T-helper 2 cell (primary cell): ENCODE data around the gene SYT11.
"Not testable (repeated sequence)": the region's sequence is repeated elsewhere in the genome, so short reads cannot be mapped to it uniquely, and the experiment has no call there.

Experiments used
- DNase-seq, 5 experiments: peaks; one replicate each; pipeline versions ENCODE4 v3.0.0 to v3.0.0-alpha.2; 2012 to 2022

The SYT11 gene

DNA sequence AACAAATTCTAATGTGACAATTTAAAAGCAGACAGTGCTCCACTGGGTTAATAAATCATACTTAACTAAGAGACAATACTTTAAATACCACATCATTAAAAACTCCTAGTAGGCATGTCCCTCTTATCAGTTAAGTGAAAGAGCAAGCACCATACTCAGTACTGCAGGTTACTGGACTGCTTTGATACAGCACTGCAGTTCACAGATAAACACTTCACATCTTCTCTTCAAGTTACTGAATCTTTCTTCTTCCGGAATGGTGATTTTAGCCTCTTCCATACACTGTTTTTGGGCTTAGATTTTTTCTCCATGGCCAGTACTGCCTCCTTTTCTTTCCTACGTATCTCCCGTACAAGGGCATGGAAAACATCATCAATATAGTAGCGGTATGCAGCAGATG, 40.8 kb downstream of the SYT11 start:
- DNase-seq = no peak

DNA sequence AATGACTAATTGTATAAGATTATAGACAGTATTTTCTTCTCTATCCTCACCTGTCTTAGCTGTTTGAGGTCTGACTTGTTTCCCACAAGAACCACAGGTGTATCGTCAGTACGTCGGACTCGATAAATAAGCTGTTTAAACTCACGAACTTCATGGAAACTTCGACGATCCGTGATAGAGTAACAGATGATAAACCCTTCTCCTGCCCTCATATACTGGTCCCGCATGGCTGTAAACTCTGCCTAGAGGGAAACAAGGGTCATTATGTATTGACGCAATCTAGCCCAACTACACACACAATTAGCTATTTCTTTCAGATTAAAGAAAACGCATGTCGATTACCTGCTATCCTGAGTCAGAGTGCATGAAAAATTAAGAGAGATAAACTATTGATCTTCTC, 44.9 kb downstream of the SYT11 start:
- no peak for DNase-seq

DNA sequence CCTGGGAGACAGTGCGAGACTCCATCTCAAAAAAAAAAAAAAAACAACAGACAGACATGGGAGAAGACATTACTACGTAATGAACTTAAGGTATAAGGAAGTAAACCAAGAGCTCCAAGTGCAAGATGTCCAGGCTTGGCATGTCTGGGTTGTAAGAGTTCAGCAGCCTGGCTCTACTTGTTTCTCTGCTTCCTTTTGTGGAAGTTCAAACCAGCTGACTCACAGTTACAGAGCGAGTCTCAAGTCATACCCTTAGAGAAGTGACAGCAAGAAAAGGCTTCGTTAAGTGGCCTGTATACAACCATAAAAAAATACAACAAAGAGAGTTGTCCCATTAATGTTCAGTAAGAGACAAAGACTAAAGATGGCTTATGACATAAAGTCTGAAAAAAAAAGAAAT, 50.5 kb downstream of the SYT11 start:
- DNase-seq = peak in 1 of 5 experiments; percentile 19

DNA sequence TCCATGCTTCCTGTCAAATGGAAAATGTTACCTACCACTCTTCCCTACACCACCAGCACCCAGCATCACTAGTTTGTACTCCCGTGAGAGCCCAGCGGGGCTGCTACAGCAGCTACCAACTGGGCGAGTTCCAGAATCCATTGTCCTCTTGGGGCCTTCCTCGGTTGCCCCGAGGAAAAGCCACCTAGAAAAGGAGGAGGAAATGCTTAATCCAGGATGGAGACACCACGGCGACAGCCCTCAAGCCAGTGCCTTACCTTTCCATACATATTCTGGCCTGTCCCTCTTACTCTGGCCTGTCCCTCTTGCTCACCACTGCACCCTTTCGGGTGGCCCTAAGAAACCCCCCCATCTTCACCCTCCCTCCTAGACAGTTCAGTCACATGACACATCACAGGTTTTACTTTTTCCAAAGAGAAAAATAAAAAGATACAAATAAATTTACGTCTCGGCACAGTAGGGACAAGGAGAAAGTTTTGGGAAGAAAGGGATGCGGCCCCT, 51.3 kb downstream of the SYT11 start:
- DNase-seq = peak in 2 of 5 experiments; percentile 7 to 22

DNA sequence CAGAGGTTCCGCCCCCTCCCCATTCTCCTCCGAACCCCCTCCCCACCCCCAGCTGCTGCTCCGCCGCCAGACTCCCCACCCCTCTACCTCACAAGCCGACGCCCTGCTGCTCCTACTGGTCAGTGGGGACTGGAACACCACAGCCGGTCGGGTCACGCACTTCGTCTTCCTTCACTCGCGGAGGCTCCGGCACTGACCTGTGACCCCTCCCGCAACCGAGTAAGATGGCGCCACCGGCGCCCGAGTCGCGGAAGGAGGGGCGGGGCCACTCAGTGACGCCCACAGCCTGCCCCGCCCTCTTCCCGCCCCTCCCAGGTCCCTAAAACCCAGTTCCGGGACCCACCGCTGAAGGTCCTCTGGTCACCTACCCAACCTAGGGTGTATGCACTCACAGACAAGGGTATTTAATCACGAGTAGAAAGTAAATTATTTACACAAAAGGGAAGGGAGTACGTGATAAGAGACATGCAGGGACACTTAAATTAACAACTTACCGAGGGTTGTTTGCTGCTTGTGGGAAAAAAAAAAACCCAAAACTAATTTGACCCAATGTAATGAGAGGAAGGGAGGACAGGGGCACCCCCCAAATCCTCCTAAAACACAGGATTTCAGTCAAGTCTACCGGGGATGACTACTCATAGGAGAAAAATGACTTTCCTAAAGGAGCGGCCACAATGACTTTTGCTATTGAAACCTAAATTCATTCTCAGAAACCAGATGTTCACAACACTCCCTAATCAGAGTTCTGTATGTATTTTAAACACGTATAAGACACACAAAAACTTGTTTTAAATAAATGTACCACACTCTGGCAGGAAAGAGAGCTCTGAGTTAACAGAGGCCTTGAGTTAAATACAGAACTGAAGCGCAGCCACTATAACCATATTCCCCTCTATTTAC, 52.0 kb downstream of the SYT11 start, which contains the start of gene RIT1:
RIT1 (minus strand) TSS at position 194 of the 900 bp plus-strand sequence. CDS start 588 bp downstream, outside the sequence.
- peak; percentile 69 to 87 (median 81) for DNase-seq

DNA sequence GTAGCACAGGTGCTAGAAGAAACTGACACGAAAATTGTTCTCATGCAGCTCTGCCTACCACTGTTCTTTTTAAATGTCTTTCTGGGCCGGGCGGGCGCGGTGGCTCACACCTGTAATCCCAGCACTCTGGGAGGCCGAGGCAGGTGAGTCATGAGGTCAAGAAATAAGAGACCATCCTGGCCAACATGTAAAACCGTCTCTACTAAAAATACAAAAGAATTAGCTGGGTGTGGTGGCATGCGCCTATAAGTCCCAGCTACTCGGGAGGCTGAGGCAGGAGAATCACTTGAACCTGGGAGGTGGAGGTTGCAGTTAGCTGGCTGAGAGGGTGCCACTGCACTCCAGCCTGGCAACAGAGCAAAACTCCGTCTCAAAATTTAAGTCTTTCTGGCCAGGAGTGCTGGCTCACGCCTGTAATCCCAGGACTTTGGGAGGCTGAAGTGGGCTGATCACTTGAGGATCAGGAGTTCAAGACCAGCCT, 52.7 kb downstream of the SYT11 start:
- DNase-seq = no peak

DNA sequence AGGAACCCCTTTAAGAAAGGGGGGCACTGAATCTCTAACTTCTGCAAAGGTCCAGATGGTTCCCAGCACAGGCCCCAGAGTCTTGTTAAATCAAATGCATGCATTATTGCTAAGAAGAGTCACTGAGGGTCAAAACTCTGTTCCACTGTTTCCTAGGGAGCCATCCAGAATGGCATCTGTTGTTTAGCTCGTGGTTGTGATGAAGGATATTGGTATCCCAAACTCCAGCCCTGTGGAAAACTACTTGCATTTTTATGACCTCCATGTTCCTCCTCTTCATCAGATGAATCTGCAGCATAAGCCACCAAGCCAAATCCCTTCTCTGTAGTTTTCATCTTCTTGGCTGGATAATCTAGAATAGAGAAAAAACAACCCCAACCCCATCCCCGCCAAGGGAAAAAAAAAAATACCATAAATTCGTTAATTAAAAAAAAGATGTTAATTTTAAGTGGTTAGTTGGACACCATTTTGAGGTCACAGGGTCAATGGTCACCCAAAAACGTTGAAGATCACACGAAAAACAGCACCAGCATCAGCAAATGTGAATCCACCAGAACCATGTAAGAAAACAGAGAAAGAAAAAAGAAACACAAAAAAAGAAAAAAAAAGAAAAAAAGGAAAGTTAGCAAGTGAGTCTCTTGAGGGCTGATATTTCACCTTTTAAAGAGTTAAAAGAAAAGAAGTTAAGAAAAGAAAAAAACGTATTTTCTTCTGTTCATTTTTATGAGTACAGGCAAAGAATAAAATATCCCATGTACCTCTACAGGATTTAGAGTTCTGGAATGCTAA, 54.8 kb downstream of the SYT11 start:
- DNase-seq = no peak

DNA sequence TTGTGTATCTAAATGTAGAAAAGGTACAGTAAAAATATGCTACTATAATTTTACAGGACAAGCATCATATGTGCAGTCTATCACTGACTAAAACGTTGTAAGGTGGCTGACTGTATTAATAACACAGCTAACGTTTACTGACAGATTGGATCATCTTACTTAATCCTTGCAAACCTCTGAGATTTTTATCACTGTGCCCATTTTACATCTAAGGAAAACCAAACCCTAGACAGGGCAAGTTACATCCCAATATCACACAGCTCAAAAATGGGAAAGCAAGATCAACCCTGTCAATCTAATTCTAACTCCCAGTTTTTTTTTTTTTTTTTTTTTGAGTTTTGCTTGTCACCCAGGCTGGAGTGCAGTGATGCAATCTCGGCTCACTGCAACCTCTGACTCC, 59.3 kb downstream of the SYT11 start:
- DNase-seq = no peak

DNA sequence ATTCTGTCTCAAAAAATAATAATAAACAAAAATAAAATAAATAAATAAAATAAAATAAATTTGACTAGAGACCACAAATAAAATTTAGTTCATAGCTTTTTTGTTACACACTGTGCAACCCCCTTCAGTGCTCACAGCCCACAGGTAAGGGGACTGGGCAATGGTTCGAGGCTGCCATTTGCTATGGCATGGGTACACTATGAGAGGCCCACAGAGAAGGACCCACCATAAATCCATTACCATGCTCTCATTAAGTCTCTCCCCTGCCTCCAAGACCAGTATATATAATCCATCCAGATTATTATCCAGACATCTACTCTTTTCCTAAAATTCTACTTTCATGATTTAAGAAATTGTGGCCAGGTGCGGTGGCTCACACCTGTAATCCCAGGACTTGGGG, 60.4 kb downstream of the SYT11 start:
- no peak for DNase-seq

DNA sequence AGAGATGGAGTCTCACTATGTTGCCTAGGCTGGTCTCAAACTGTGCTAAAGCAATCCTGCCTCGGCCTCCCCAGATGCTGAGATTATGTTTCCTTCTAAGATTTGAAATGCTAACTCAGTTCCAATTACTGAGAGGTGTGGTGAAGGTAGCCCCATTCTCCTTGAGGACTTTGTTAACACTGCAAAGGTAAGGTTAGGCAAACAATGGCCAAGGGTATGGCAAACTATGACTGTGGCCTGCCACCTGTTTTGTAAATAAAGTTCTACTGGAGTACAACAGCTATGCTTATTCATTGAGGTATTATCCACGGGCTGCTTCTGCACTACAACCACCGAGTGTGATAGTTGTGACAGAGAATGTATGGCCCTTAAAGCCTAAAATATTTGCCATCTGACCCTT, 61.4 kb downstream of the SYT11 start:
- DNase-seq = no peak

DNA sequence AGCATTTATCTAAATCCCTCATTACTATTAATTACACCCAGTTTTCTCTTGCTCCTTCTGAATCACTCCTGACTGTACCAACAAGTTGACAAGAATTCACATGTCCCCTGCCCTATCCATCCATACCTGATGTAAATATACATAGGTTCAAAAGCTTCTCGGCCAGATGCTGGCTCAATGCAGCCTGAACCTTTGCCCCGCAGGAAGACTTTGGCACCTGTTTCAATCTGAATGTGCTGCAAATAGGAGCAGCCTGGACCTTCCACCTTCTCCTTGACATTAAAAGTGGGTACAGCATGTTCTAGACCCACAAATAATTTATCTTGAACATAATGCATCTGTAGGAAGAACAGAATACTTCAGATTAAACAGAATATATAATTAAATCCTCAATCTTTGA, 66.1 kb downstream of the SYT11 start:
- no peak for DNase-seq

DNA sequence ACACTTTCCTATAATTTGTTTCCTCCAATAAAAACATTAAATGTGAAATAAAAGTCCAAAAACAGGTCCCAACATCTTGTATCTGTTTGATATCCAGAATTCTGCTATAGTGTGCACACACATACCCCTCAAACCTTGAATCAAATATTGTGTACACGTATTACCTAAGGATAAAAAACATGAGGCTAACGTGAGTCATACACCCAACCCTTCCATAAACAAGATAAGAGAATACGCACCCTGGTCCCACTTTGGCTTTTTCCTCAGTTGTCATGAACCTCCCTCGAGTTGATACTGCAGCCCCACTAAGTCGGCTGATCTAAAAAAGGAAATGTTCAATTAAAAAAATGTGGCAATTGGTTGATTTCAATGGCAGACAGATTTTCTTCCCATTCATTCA, 69.7 kb downstream of the SYT11 start:
- DNase-seq = no peak

DNA sequence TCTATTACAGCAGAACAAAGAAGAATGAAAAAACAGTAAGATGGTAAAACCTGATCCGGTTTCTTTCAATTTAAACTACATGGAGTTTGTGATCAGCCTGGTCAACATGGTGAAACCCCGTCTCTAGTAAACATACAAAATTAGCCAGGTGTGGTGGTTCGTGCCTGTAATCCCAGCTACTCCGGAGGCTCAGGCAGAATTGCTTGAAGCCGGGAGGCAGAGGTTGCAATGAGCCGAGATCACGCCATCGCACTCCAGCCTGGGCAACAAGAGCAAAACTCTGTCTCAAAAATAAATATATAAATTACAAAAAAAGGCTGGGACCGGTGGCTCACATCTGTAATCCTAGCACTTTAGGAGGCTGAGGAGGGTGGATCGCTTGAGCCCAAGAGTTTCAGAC, 71.4 kb downstream of the SYT11 start:
- DNase-seq = not testable (repeated sequence)

DNA sequence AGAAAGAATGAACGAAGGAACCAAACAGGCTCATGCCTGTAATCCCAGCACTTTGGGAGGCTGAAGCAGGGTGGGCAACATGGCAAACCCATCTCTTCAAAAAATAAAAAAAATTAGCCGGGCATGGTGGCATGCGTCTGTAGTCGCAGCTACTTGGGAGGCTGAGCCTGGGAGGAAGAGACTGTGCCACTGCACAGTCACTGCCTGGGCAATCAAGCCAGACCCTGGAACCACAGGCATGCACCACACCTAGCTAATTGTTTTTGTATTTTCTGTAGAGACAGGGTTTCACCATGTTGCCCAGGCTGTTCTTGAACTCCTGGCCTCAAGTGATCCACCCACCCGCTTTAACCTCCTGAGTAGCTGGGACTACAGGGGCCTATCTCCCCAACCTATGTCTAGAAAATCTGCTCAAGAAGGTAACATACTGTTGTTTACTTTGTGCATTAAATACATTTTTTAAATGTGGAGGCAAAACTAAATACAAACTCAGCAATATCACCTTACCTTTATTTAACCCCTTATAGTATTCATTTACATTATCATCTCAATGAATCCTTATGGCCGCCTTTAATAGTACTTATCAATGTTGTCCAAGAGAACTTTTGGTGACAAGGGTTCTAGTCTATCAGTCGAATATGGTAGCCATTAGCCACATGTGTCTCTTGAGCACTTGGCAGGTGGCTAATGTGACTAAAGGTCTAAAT, 72.1 kb downstream of the SYT11 start:
- DNase-seq = no peak

DNA sequence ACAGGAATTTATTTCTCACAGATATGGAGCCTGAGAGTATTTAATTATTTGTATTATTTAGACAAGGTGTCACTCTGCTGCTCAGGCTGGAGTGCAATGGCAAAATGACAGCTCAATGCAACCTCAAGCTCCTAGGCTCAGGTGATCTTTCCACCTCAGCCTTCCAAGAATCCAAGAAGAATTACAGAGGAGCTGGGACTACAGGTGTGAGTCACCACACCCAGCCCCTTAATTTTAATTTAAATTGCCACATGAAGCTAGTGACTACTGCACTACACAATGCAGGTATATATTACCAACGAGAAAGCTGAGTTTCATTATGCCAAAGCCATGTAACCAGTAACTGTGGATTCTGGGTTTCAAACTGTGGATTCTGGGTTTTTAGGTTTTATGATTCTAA, 72.7 kb downstream of the SYT11 start:
- no peak for DNase-seq

DNA sequence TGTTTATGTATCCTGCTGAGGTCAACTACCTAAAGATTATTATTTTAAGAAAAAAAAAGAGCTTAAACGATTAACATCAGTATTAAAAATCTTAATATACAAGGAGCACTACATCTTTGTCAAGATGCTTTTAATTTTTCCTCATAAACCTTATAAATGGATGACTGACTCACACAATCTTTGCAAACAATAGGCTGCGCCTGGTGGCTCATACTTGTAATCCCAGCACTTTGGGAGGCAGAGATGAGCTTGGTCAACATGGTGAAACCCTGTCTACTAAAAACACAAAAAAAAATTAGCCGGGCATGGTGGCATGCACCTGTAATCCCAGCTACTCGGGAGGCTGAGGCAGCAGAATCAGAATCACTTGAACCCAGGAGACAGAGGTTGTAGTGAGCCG, 73.1 kb downstream of the SYT11 start:
- DNase-seq = no peak

DNA sequence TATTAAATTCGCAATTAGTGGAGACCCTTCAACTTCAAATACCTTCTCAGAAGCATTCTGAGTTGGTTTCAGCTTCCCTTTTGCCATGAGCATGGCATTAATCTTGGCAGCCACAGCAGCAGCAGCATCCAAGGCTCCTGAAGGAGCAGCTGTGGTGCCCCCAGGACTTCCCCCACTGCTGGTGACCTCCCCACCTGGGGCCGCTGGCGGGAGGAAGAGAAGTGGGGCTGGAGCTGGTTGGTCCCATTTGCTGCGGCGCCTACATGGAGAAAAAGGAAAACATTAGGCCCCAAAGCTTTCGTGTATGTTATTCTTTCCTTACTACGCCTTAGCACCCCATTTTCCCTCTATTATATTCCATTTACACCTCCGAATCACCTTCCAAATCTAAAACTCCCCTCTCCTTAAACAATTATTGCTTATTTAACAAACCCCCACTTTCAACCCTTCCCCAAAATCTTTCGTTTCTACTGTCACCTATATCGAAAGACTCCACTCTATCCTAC, 74.3 kb downstream of the SYT11 start:
- DNase-seq = no peak

DNA sequence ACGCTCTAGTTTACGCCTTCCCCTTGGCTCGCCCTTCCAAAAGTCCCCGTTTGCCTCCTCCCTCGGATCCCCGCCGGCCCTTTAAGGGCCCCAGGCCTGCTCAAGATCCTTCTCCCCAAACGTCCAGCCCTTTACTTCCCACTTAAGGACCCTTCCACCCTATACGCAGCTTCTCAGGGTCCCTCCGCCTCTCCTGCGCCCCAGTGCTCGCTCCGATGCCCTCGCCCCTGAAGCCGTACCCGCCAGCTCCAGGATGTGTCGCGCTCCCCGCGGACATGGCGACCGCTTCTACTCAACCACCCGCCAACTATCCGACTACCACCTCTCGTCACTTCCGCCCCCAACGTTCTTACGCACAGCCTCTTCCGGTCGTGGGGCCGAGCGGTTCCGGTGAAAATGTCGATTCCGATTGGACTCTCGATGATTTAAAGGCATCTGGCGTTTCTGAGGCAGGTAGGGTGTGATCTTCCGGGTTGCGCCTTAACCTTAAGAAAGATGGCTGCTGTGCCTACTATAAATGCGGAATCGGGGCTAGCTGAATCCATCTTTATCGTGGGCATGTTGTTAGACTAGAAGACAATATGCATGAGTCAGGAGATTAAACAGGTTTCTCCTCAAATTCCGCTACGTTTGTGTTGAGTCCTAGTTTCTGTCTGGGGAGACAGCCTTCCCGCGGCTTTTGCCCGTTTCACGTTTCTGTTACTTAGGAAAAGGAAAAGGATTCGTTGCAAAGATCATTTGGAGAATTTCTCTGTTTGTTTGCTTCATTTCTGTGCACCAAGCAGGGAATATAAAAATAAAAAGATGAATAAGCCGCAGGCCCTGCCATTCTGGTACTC, 74.9 kb downstream of the SYT11 start, which contains the start of gene KHDC4:
KHDC4 (minus strand) TSS at position 317 of the 839 bp plus-strand sequence; CDS start at position 277, 40 bp downstream.
- peak; percentile 81 to 100 (median 93) for DNase-seq
